ENCODE results near the gene TXNL4A. TPM values are rescaled to one million over a fixed set of nuclear protein-coding genes. Genes with fewer than 3 reads are reported as not detected.
A peak's percentile ranks its signal among the peaks of the same experiment; 100 is the strongest.

The TXNL4A gene
- total RNA-seq, 2 donors from 2014 or later, result 101 to 138 TPM

- no peak overlapping the region for H3K4me3 ChIP-seq
- no peak for TF ChIP-seq CTCF (IDR thresholded peaks at IDR 0.05)
- peak overlapping the region; percentile 70 for H3K27ac ChIP-seq
- no peaks in the 10 kb centered on the region for H3K36me3 ChIP-seq
- H3K4me1 ChIP-seq, result peaks cover 20% of the 10 kb centered on the region
- intact Hi-C loops (cut with DNase I), result loop anchor here (10.0 kb wide), 1 partner anchor 49 kb away; the partner anchor contains the start of gene TXNL4A
- no peak overlapping the region for H3K9ac ChIP-seq (ENCODE audit: low read depth in 2 of 2, low read length in 2 of 2)
- peak; percentile 20 for DNase-seq
- no peaks in the 10 kb centered on the region for H3K9me3 ChIP-seq
- H3K27me3 ChIP-seq, result no peaks in the 10 kb centered on the region
Measured at GRCh38 chr18:79935925-79936324, 52.4 kb downstream of the TXNL4A start.

GRCh38 chr18:79935499-79935898, 52.9 kb downstream of the TXNL4A start:
- DNase-seq, result peak; percentile 17
- no peaks in the 10 kb centered on the region for H3K36me3 ChIP-seq
- intact Hi-C loops (cut with DNase I), result loop anchor here (10.0 kb wide), 1 partner anchor 49 kb away; the partner anchor contains the start of gene TXNL4A

GRCh38 chr18:79935098-79935480, 53.3 kb downstream of the TXNL4A start:
- H3K27ac ChIP-seq, result peak overlapping the region; percentile 70
- H3K36me3 ChIP-seq, result no peaks in the 10 kb centered on the region
- no peak for TF ChIP-seq CTCF (IDR thresholded peaks at IDR 0.05)
- no peak overlapping the region for H3K4me3 ChIP-seq
- DNase-seq, result peak; percentile 19
- H3K9ac ChIP-seq (ENCODE audit: low read depth in 2 of 2, low read length in 2 of 2), result peak overlapping the region in 1 of 2 donors; percentile 52
- H3K27me3 ChIP-seq, result no peaks in the 10 kb centered on the region
- no peaks in the 10 kb centered on the region for H3K9me3 ChIP-seq
- intact Hi-C loops (cut with DNase I), result loop anchor here (10.0 kb wide), 1 partner anchor 50 kb away; the partner anchor contains the start of gene TXNL4A
- H3K4me1 ChIP-seq, result peaks cover 20% of the 10 kb centered on the region

More at GRCh38 chr18:79935499-79935898, 52.9 kb downstream of the TXNL4A start:
- H3K4me3 ChIP-seq, result no peak overlapping the region
- TF ChIP-seq CTCF (IDR thresholded peaks at IDR 0.05), result no peak
- no peaks in the 10 kb centered on the region for H3K9me3 ChIP-seq
- H3K9ac ChIP-seq (ENCODE audit: low read depth in 2 of 2, low read length in 2 of 2), result peak overlapping the region in 1 of 2 donors; percentile 52
- H3K4me1 ChIP-seq, result peaks cover 20% of the 10 kb centered on the region
- no peaks in the 10 kb centered on the region for H3K27me3 ChIP-seq
- H3K27ac ChIP-seq, result peak overlapping the region; percentile 70

GRCh38 chr18:79934311-79935097, 53.9 kb downstream of the TXNL4A start:
- peak; percentile 22 for TF ChIP-seq CTCF (IDR thresholded peaks at IDR 0.05)
- H3K9ac ChIP-seq (ENCODE audit: low read depth in 2 of 2, low read length in 2 of 2), result peak overlapping the region in 1 of 2 donors; percentile 52
- intact Hi-C loops (cut with DNase I), result loop anchor here (10.0 kb wide), 1 partner anchor 50 kb away; the partner anchor contains the start of gene TXNL4A
- no peaks in the 10 kb centered on the region for H3K36me3 ChIP-seq
- peak; percentile 79 for DNase-seq
- H3K27ac ChIP-seq, result peak overlapping the region; percentile 70
- H3K4me3 ChIP-seq, result no peak overlapping the region
- peaks cover 20% of the 10 kb centered on the region for H3K4me1 ChIP-seq
- no peaks in the 10 kb centered on the region for H3K9me3 ChIP-seq
- H3K27me3 ChIP-seq, result no peaks in the 10 kb centered on the region

- Histone ChIP-seq H3K36me3 (no peaks in the 10 kb centered on the region), H3K27me3 (no peaks in the 10 kb centered on the region), H3K27ac (peak overlapping the region; percentile 70), H3K9ac (ENCODE audit: low read depth in 2 of 2, low read length in 2 of 2) (peak overlapping the region in 1 of 2 donors; percentile 52), H3K4me3 (no peak overlapping the region), H3K9me3 (no peaks in the 10 kb centered on the region), H3K4me1 (peaks cover 17% of the 10 kb centered on the region)
- DNase-seq, result peak; percentile 76
- no peak for TF ChIP-seq CTCF (IDR thresholded peaks at IDR 0.05)
- intact Hi-C loops (cut with DNase I), result loop anchor here (10.0 kb wide), 1 partner anchor 51 kb away; the partner anchor contains the start of gene TXNL4A
Measured at GRCh38 chr18:79933765-79934164, 54.6 kb downstream of the TXNL4A start.

Measured in colonic mucosa (tissue), 4 donors.